HL-60 (cell line): ENCODE results near the gene DAND5.

Experiments used
- GABPA ChIP-seq: IDR thresholded peaks from 2 replicates; pipeline ENCODE4 v1.6.1; 2012; ENCODE audit warnings: low read depth
- POLR2AphosphoS5 ChIP-seq: IDR thresholded peaks from 2 replicates; pipeline ENCODE4 v1.6.1; 2012; ENCODE audit warnings: low read depth
- REST ChIP-seq: IDR thresholded peaks from 2 replicates; pipeline ENCODE4 v1.6.1; 2012; ENCODE audit warnings: low read depth; ENCODE audit not compliant: insufficient replicate concordance
- SPI1 ChIP-seq: IDR thresholded peaks from 2 replicates; pipeline ENCODE4 v1.6.1; 2012; ENCODE audit warnings: low read depth, mild to moderate bottlenecking, borderline replicate concordance
- TF ChIP-seq, protein P1 (sequence below): IDR thresholded peaks from one replicate; pipeline ENCODE4 v1.5.1; 2011; ENCODE audit warnings: low read length, control low read depth, inconsistent platforms; ENCODE audit not compliant: insufficient read depth

- TF ChIP-seq, protein P1, sequence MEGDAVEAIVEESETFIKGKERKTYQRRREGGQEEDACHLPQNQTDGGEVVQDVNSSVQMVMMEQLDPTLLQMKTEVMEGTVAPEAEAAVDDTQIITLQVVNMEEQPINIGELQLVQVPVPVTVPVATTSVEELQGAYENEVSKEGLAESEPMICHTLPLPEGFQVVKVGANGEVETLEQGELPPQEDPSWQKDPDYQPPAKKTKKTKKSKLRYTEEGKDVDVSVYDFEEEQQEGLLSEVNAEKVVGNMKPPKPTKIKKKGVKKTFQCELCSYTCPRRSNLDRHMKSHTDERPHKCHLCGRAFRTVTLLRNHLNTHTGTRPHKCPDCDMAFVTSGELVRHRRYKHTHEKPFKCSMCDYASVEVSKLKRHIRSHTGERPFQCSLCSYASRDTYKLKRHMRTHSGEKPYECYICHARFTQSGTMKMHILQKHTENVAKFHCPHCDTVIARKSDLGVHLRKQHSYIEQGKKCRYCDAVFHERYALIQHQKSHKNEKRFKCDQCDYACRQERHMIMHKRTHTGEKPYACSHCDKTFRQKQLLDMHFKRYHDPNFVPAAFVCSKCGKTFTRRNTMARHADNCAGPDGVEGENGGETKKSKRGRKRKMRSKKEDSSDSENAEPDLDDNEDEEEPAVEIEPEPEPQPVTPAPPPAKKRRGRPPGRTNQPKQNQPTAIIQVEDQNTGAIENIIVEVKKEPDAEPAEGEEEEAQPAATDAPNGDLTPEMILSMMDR = no peak
- TF ChIP-seq GABPA (no peak), POLR2AphosphoS5 (no peak), REST (no peak), SPI1 (no peak)
Measured at GRCh38 chr19:12985049-12985776, 15.8 kb downstream of the DAND5 start.
